Endometrium (tissue), 2 donors: ENCODE data around the gene SPON1.
A peak's percentile ranks its signal among the peaks of the same experiment; 100 is the strongest.
"Not testable (repeated sequence)": the region's sequence is repeated elsewhere in the genome, so short reads cannot be mapped to it uniquely, and the experiment has no call there.

ENCODE experiments used
- FAIRE-seq: peaks from 2 replicates; lab custom pipeline; 2012; peaks lifted over from hg19 to GRCh38; lab: Jason Lieb, UNC
- donor health status: control.
- donor health status: control.

Gene SPON1

GRCh38 chr11:13962562-13963168 lies at the start of gene SPON1:
SPON1 (plus strand) TSS chr11:13962723; CDS start chr11:13962905, 182 bp downstream.
- FAIRE-seq = no peak

GRCh38 chr11:13917264-13917663 lies 45.3 kb upstream of the SPON1 start:
- no peak for FAIRE-seq

- no peak for FAIRE-seq
Measured at GRCh38 chr11:13917904-13918303, 44.6 kb upstream of the SPON1 start.

GRCh38 chr11:13920756-13921155 lies 41.8 kb upstream of the SPON1 start:
- FAIRE-seq = no peak

- no peak for FAIRE-seq
Measured at GRCh38 chr11:13921545-13921944, 41.0 kb upstream of the SPON1 start.

- FAIRE-seq = no peak
Measured at GRCh38 chr11:13923182-13923581, 39.3 kb upstream of the SPON1 start.

GRCh38 chr11:13923716-13924650 lies 38.5 kb upstream of the SPON1 start:
- no peak for FAIRE-seq

- FAIRE-seq = no peak
Measured at GRCh38 chr11:13924801-13925327, 37.7 kb upstream of the SPON1 start.

GRCh38 chr11:13926366-13926765 lies 36.2 kb upstream of the SPON1 start:
- FAIRE-seq = not testable (repeated sequence)

GRCh38 chr11:13926981-13927380 lies 35.5 kb upstream of the SPON1 start:
- FAIRE-seq = no peak

GRCh38 chr11:13927481-13927880 lies 35.0 kb upstream of the SPON1 start:
- no peak for FAIRE-seq

GRCh38 chr11:13928566-13929251 lies 33.8 kb upstream of the SPON1 start:
- FAIRE-seq = peak; percentile 97

- FAIRE-seq = no peak
Measured at GRCh38 chr11:13929395-13929891, 33.1 kb upstream of the SPON1 start.

GRCh38 chr11:13931356-13931755 lies 31.2 kb upstream of the SPON1 start:
- no peak for FAIRE-seq

GRCh38 chr11:13937154-13937553 lies 25.4 kb upstream of the SPON1 start:
- FAIRE-seq = not testable (repeated sequence)

GRCh38 chr11:13938829-13939228 lies 23.7 kb upstream of the SPON1 start:
- not testable (repeated sequence) for FAIRE-seq

GRCh38 chr11:13939961-13940906 lies 22.3 kb upstream of the SPON1 start:
- no peak for FAIRE-seq

- no peak for FAIRE-seq
Measured at GRCh38 chr11:13940907-13941256, 21.6 kb upstream of the SPON1 start.

GRCh38 chr11:13941775-13942174 lies 20.7 kb upstream of the SPON1 start:
- no peak for FAIRE-seq

- no peak for FAIRE-seq
Measured at GRCh38 chr11:13942378-13942777, 20.1 kb upstream of the SPON1 start.

- FAIRE-seq = no peak
Measured at GRCh38 chr11:13942971-13943381, 19.5 kb upstream of the SPON1 start.
